HS-5 (cell line): ENCODE data around the gene WDR89.
"Not testable (repeated sequence)": the region's sequence is repeated elsewhere in the genome, so short reads cannot be mapped to it uniquely, and the experiment has no call there.

Experiments used
- DNase-seq: peaks from one replicate; pipeline ENCODE4 v3.0.0-alpha.2; 2012; ENCODE audit warnings: low read depth

WDR89 gene

GRCh38 chr14:63641473-63642228, at the start of gene WDR89:
TSS of gene WDR89 (minus strand) at chr14:63641871. CDS start at chr14:63599942, 41,929 bp downstream.
- DNase-seq = peak; percentile 97

GRCh38 chr14:63689132-63689531, 47.5 kb upstream of the WDR89 start:
- no peak for DNase-seq

GRCh38 chr14:63686926-63687325, 45.3 kb upstream of the WDR89 start:
- DNase-seq = no peak

- DNase-seq = no peak
Observed at GRCh38 chr14:63685401-63685800, 43.7 kb upstream of the WDR89 start.

- no peak for DNase-seq
Observed at GRCh38 chr14:63682727-63683593, 41.3 kb upstream of the WDR89 start.

- no peak for DNase-seq
Observed at GRCh38 chr14:63678536-63678935, 36.9 kb upstream of the WDR89 start.

- DNase-seq = peak; percentile 40
Observed at GRCh38 chr14:63677891-63678379, 36.3 kb upstream of the WDR89 start.

GRCh38 chr14:63676615-63677014, 34.9 kb upstream of the WDR89 start:
- no peak for DNase-seq

- no peak for DNase-seq
Observed at GRCh38 chr14:63673886-63674497, 32.3 kb upstream of the WDR89 start.

GRCh38 chr14:63673255-63673654, 31.6 kb upstream of the WDR89 start:
- DNase-seq = no peak

- no peak for DNase-seq
Observed at GRCh38 chr14:63672417-63673180, 30.9 kb upstream of the WDR89 start.

GRCh38 chr14:63671987-63672386, 30.3 kb upstream of the WDR89 start:
- DNase-seq = no peak

GRCh38 chr14:63670692-63671091, 29.0 kb upstream of the WDR89 start:
- DNase-seq = no peak

GRCh38 chr14:63666335-63666734, 24.7 kb upstream of the WDR89 start:
- DNase-seq = no peak

- no peak for DNase-seq
Observed at GRCh38 chr14:63663428-63664341, 22.0 kb upstream of the WDR89 start.

GRCh38 chr14:63662776-63663175, 21.1 kb upstream of the WDR89 start:
- no peak for DNase-seq

- DNase-seq = not testable (repeated sequence)
Observed at GRCh38 chr14:63661881-63662280, 20.2 kb upstream of the WDR89 start.

- DNase-seq = no peak
Observed at GRCh38 chr14:63659726-63660125, 18.1 kb upstream of the WDR89 start.

- no peak for DNase-seq
Observed at GRCh38 chr14:63656194-63656593, 14.5 kb upstream of the WDR89 start.

GRCh38 chr14:63654936-63655335, 13.3 kb upstream of the WDR89 start:
- no peak for DNase-seq

- DNase-seq = peak; percentile 40
Observed at GRCh38 chr14:63654346-63654745, 12.7 kb upstream of the WDR89 start.
